ENCODE results near the gene ZNF516. TPM values are rescaled to one million over a fixed set of nuclear protein-coding genes. Genes with fewer than 3 reads are reported as not detected.

Gene ZNF516
- total RNA-seq, 1 donor: 16.3 TPM

DNA sequence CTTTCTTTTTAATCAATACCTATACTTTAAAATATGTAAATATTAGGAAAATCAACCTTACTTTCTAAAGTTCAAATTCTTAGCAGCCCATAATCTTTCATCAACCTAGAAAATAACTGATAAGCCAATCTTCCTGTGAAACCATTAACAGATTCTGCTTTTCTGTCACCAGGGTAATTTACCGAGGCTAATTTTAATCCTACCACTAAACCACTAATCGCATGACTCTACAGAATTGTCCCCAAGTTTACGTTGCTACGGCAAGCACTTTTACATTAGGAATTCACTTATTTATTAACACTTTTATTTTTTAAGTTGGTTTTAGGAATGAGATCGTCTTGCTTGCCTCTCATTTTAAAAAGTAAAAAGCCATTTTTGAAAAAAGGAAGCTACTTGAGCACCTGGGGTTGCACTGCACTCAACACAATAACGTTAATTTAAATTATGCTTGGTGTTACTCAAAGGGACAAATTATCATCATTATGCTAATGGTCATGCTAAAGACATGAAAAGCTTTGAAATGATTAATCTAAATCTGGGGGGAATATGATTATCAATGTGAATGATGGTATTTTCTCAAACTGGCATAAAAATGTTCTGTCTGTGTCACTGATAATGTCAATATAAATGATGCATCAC, 10.2 kb downstream of the ZNF516 start:
- H2AFZ ChIP-seq (ENCODE audit: low read length): no peak overlapping the region
- no peak overlapping the region for H3K4me2 ChIP-seq (ENCODE audit: insufficient read depth, low read length)
- TF ChIP-seq, protein P1, sequence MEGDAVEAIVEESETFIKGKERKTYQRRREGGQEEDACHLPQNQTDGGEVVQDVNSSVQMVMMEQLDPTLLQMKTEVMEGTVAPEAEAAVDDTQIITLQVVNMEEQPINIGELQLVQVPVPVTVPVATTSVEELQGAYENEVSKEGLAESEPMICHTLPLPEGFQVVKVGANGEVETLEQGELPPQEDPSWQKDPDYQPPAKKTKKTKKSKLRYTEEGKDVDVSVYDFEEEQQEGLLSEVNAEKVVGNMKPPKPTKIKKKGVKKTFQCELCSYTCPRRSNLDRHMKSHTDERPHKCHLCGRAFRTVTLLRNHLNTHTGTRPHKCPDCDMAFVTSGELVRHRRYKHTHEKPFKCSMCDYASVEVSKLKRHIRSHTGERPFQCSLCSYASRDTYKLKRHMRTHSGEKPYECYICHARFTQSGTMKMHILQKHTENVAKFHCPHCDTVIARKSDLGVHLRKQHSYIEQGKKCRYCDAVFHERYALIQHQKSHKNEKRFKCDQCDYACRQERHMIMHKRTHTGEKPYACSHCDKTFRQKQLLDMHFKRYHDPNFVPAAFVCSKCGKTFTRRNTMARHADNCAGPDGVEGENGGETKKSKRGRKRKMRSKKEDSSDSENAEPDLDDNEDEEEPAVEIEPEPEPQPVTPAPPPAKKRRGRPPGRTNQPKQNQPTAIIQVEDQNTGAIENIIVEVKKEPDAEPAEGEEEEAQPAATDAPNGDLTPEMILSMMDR (IDR thresholded peaks at IDR 0.05; ENCODE audit: extremely low read depth, low read depth, low read length): no peak
- H3K36me3 ChIP-seq (ENCODE audit: insufficient read depth, low read length): no peaks in the 10 kb centered on the region
- peaks cover 86% of the 10 kb centered on the region for H3K79me2 ChIP-seq (ENCODE audit: insufficient read depth, low read length)
- H3K27me3 ChIP-seq (ENCODE audit: insufficient read depth, low read length): no peaks in the 10 kb centered on the region
- no peak overlapping the region for H3K27ac ChIP-seq (ENCODE audit: low read depth, low read length)
- H4K20me1 ChIP-seq (ENCODE audit: insufficient read depth, low read length): peaks cover 21% of the 10 kb centered on the region
- H3K4me3 ChIP-seq (ENCODE audit: insufficient read depth, low read length): no peak overlapping the region
- H3K4me1 ChIP-seq (ENCODE audit: insufficient read depth, low read length): peaks cover 5% of the 10 kb centered on the region
- DNase-seq (ENCODE audit: insufficient read length, low spot score, missing footprints): no peak
- no peaks in the 10 kb centered on the region for H3K9me3 ChIP-seq (ENCODE audit: low read depth, low read length)

DNA sequence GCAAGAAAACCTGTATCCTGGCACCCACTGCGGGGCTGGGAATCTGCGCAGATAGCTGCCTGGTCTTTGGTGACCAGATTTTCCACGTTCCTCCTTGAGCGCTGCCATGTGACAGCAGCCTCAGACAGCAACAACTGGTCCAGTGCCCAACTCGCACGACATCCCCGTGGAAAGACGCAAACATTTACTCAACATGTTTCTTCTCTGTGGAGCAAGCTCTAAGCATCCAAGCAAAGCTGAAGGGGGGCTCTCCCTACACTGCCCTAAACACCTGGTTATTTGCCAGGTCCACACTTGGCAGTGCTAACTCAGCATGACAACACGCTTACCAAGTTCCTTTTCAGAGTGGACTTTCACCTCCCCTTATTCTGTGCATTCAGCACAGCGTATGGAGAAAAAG, 11.3 kb downstream of the ZNF516 start:
- H3K36me3 ChIP-seq (ENCODE audit: insufficient read depth, low read length): no peaks in the 10 kb centered on the region
- peaks cover 85% of the 10 kb centered on the region for H3K79me2 ChIP-seq (ENCODE audit: insufficient read depth, low read length)
- H3K4me3 ChIP-seq (ENCODE audit: insufficient read depth, low read length): no peak overlapping the region
- no peaks in the 10 kb centered on the region for H3K27me3 ChIP-seq (ENCODE audit: insufficient read depth, low read length)
- H3K27ac ChIP-seq (ENCODE audit: low read depth, low read length): no peak overlapping the region
- DNase-seq (ENCODE audit: insufficient read length, low spot score, missing footprints): no peak
- H2AFZ ChIP-seq (ENCODE audit: low read length): no peak overlapping the region
- no peak overlapping the region for H3K4me2 ChIP-seq (ENCODE audit: insufficient read depth, low read length)
- TF ChIP-seq, protein P1 (IDR thresholded peaks at IDR 0.05; ENCODE audit: extremely low read depth, low read depth, low read length): no peak
- peaks cover 4% of the 10 kb centered on the region for H3K4me1 ChIP-seq (ENCODE audit: insufficient read depth, low read length)
- no peaks in the 10 kb centered on the region for H3K9me3 ChIP-seq (ENCODE audit: low read depth, low read length)
- H4K20me1 ChIP-seq (ENCODE audit: insufficient read depth, low read length): peaks cover 16% of the 10 kb centered on the region

DNA sequence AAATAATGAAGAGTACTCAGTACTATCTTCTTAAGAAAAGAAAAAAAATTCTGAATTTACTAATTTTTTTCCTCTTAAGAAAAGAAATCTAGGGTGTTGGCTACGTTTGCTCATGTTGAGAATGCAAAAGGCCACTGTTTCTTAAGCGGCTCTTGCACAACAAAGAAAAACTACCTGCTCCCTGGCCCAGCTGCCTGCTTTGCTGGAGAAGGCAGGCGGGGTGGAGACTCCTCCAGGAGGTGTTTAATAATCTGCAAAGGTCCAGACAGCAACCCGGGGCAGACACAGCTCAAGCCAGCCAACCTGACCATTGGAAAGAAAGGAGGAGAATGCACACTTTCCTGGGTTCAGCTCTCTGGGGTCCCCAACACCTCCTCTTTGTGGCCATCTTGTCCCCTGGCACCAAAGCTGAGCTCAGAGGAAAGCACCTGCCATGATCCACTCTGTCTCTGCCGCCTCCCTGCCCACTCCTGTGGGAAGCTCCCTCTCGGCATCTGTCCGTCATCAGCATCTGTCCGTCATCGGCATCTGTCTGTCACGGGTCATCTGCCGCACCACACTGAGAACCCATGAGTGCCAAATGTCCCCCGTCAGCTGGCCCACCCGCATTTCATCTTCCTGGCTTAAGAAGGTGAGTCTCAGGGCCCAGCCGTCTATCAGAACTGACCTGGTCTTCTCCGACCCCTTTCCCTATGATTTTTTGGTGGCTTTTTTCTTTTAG, 11.9 kb downstream of the ZNF516 start:
- no peak overlapping the region for H3K27ac ChIP-seq (ENCODE audit: low read depth, low read length)
- H3K79me2 ChIP-seq (ENCODE audit: insufficient read depth, low read length): peaks cover 81% of the 10 kb centered on the region
- H4K20me1 ChIP-seq (ENCODE audit: insufficient read depth, low read length): peaks cover 14% of the 10 kb centered on the region
- H3K4me3 ChIP-seq (ENCODE audit: insufficient read depth, low read length): no peak overlapping the region
- no peak for DNase-seq (ENCODE audit: insufficient read length, low spot score, missing footprints)
- no peaks in the 10 kb centered on the region for H3K27me3 ChIP-seq (ENCODE audit: insufficient read depth, low read length)
- H3K4me2 ChIP-seq (ENCODE audit: insufficient read depth, low read length): no peak overlapping the region
- no peak overlapping the region for H2AFZ ChIP-seq (ENCODE audit: low read length)
- TF ChIP-seq, protein P1 (IDR thresholded peaks at IDR 0.05; ENCODE audit: extremely low read depth, low read depth, low read length): no peak
- no peaks in the 10 kb centered on the region for H3K9me3 ChIP-seq (ENCODE audit: low read depth, low read length)
- no peaks in the 10 kb centered on the region for H3K36me3 ChIP-seq (ENCODE audit: insufficient read depth, low read length)
- peaks cover 3% of the 10 kb centered on the region for H3K4me1 ChIP-seq (ENCODE audit: insufficient read depth, low read length)

DNA sequence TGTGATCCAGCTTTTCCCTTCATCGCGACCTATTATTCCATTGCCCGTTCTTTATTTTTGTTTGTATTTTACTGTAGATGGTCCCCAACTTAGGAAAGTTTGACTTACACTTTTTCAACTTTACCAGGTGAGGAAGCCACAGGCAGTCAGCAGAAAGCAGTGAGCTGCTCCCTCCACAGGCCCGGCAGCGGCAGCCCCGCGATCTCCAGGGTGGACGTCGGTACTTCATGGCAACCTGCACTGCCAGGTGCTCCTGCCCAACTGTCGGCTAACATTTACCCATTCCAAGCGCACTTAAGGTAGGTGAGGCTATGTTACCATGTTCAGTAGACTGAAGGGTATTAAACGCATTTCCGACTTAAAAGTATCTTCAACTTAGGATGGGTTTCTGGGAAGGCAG, 12.8 kb downstream of the ZNF516 start:
- H3K27ac ChIP-seq (ENCODE audit: low read depth, low read length): no peak overlapping the region
- H3K4me2 ChIP-seq (ENCODE audit: insufficient read depth, low read length): no peak overlapping the region
- no peaks in the 10 kb centered on the region for H3K27me3 ChIP-seq (ENCODE audit: insufficient read depth, low read length)
- no peak overlapping the region for H2AFZ ChIP-seq (ENCODE audit: low read length)
- H3K79me2 ChIP-seq (ENCODE audit: insufficient read depth, low read length): peaks cover 74% of the 10 kb centered on the region
- peaks cover 8% of the 10 kb centered on the region for H4K20me1 ChIP-seq (ENCODE audit: insufficient read depth, low read length)
- H3K4me3 ChIP-seq (ENCODE audit: insufficient read depth, low read length): no peak overlapping the region
- no peak for DNase-seq (ENCODE audit: insufficient read length, low spot score, missing footprints)
- no peaks in the 10 kb centered on the region for H3K9me3 ChIP-seq (ENCODE audit: low read depth, low read length)
- H3K36me3 ChIP-seq (ENCODE audit: insufficient read depth, low read length): no peaks in the 10 kb centered on the region
- peaks cover 9% of the 10 kb centered on the region for H3K4me1 ChIP-seq (ENCODE audit: insufficient read depth, low read length)
- TF ChIP-seq, protein P1 (IDR thresholded peaks at IDR 0.05; ENCODE audit: extremely low read depth, low read depth, low read length): no peak
